KBM-7 (cell line): ENCODE results near the gene ASAP2.
A peak's percentile ranks its signal among the peaks of the same experiment; 100 is the strongest.

Experiments used
- DNase-seq: peaks from one replicate; pipeline ENCODE4 v3.0.0-alpha.2; 2015
- in situ Hi-C: fragments of 300-500 bp; cut with MboI; formaldehyde crosslinking; loops from 2 replicates; pipeline ENCODE4 v1.14.3; 2020; ENCODE audit warnings: low sequenced_read_pairs, low pct_unique_long_range_greater_than_20kb, mixed read lengths

The ASAP2 gene

GRCh38 chr2:9419541-9419940 lies 212.9 kb downstream of the ASAP2 start:
- DNase-seq = no peak
- in situ Hi-C loops = no loop called here

- in situ Hi-C loops = no loop called here
- no peak for DNase-seq
Observed at GRCh38 chr2:9420495-9420894, 213.9 kb downstream of the ASAP2 start.

- DNase-seq = peak; percentile 55
- in situ Hi-C loops = no loop called here
Observed at GRCh38 chr2:9422321-9423099, 215.9 kb downstream of the ASAP2 start.

GRCh38 chr2:9423100-9423921 lies 216.7 kb downstream of the ASAP2 start, which contains the start of the genes CPSF3 and ITGB1BP1:
Gene CPSF3 (plus strand): TSS chr2:9423654. CDS start chr2:9423774, 120 bp downstream.
Gene ITGB1BP1 (minus strand): TSS chr2:9423528. CDS start chr2:9418697, 4,831 bp downstream.
- in situ Hi-C loops = no loop called here
- DNase-seq = peak; percentile 98

GRCh38 chr2:9423922-9424272 lies 217.3 kb downstream of the ASAP2 start:
- DNase-seq = no peak
- in situ Hi-C loops = no loop called here

- in situ Hi-C loops = no loop called here
- DNase-seq = no peak
Observed at GRCh38 chr2:9424447-9425164, 218.0 kb downstream of the ASAP2 start.

- DNase-seq = no peak
- in situ Hi-C loops = no loop called here
Observed at GRCh38 chr2:9428965-9429577, 222.5 kb downstream of the ASAP2 start.

- DNase-seq = no peak
- in situ Hi-C loops = no loop called here
Observed at GRCh38 chr2:9430316-9431293, 224.0 kb downstream of the ASAP2 start.

- in situ Hi-C loops = no loop called here
- DNase-seq = no peak
Observed at GRCh38 chr2:9434489-9434888, 227.9 kb downstream of the ASAP2 start.

GRCh38 chr2:9439536-9439935 lies 232.9 kb downstream of the ASAP2 start:
- no peak for DNase-seq
- in situ Hi-C loops = no loop called here

GRCh38 chr2:9440058-9440727 lies 233.6 kb downstream of the ASAP2 start:
- in situ Hi-C loops = no loop called here

GRCh38 chr2:9441556-9441955 lies 234.9 kb downstream of the ASAP2 start:
- DNase-seq = no peak
- in situ Hi-C loops = no loop called here

More at GRCh38 chr2:9440058-9440727, 233.6 kb downstream of the ASAP2 start:
- no peak for DNase-seq

- in situ Hi-C loops = no loop called here
- no peak for DNase-seq
Observed at GRCh38 chr2:9443526-9443925, 236.9 kb downstream of the ASAP2 start.

GRCh38 chr2:9445089-9445488 lies 238.5 kb downstream of the ASAP2 start:
- in situ Hi-C loops = no loop called here

GRCh38 chr2:9451231-9451630 lies 244.6 kb downstream of the ASAP2 start:
- in situ Hi-C loops = no loop called here
- DNase-seq = no peak

More at GRCh38 chr2:9445089-9445488, 238.5 kb downstream of the ASAP2 start:
- DNase-seq = no peak
